Measurements from ENCODE around the gene CCDC188.

Gene CCDC188

GRCh38 chr22:20131859-20132685 lies 18.8 kb downstream of the CCDC188 start:
- DNase-seq: peak; percentile 47

- DNase-seq: peak; percentile 66
Observed at GRCh38 chr22:20131597-20131858, 19.3 kb downstream of the CCDC188 start, which contains the start of gene ZDHHC8. ZDHHC8 (plus strand) TSS chr22:20131804; CDS start chr22:20131948, 144 bp downstream.

- DNase-seq: peak; percentile 88
Observed at GRCh38 chr22:20130731-20131596, 19.9 kb downstream of the CCDC188 start.

- no peak for DNase-seq
Observed at GRCh38 chr22:20130319-20130718, 20.5 kb downstream of the CCDC188 start.

- DNase-seq: no peak
Observed at GRCh38 chr22:20129747-20130014, 21.2 kb downstream of the CCDC188 start.

- DNase-seq: peak; percentile 62
Observed at GRCh38 chr22:20128902-20129746, 21.7 kb downstream of the CCDC188 start.

GRCh38 chr22:20128619-20128901 lies 22.3 kb downstream of the CCDC188 start:
- DNase-seq: no peak

GRCh38 chr22:20127869-20128618 lies 22.8 kb downstream of the CCDC188 start:
- DNase-seq: no peak

- no peak for DNase-seq
Observed at GRCh38 chr22:20127318-20127868, 23.5 kb downstream of the CCDC188 start.

- DNase-seq: no peak
Observed at GRCh38 chr22:20126284-20127029, 24.4 kb downstream of the CCDC188 start.

- DNase-seq: no peak
Observed at GRCh38 chr22:20125201-20126174, 25.4 kb downstream of the CCDC188 start.

GRCh38 chr22:20124083-20124787 lies 26.6 kb downstream of the CCDC188 start:
- no peak for DNase-seq

GRCh38 chr22:20123366-20124082 lies 27.3 kb downstream of the CCDC188 start:
- no peak for DNase-seq

- no peak for DNase-seq
Observed at GRCh38 chr22:20121856-20122415, 28.9 kb downstream of the CCDC188 start.

- peak; percentile 54 for DNase-seq
Observed at GRCh38 chr22:20118300-20119020, 32.4 kb downstream of the CCDC188 start.

GRCh38 chr22:20117633-20118299 lies 33.1 kb downstream of the CCDC188 start:
- peak; percentile 91 for DNase-seq

GRCh38 chr22:20116951-20117632 lies 33.8 kb downstream of the CCDC188 start, which contains the start of gene TRMT2A:
TRMT2A (minus strand) TSS chr22:20117226; CDS start chr22:20116906, 320 bp downstream.
- peak; percentile 98 for DNase-seq

All from stimulated activated CD4-positive, alpha-beta T cell treated with anti-CD3 and anti-CD28 coated beads, Interleukin-15, amount 100 ng/mL, for 24 hours (primary cell).